OCI-LY1 (cell line): ENCODE results near the gene TMPRSS11E.
"Not testable (repeated sequence)": the region's sequence is repeated elsewhere in the genome, so short reads cannot be mapped to it uniquely, and the experiment has no call there.

Experiments
- H2AFZ ChIP-seq: fragments of 200-600 bp; sonication (generic), shearing (Covaris generic); 2 replicates; pipeline ENCODE4 v1.6.0; 2014; ENCODE audit warnings: antibody characterized with exemption, mild to moderate bottlenecking, low read length
- H3F3A ChIP-seq: fragments of 200-600 bp; sonication (generic), shearing (Covaris generic); 2 replicates; pipeline ENCODE4 v1.6.0; 2014; ENCODE audit warnings: mild to moderate bottlenecking, antibody characterized with exemption, low read length, moderate library complexity; ENCODE audit not compliant: insufficient read depth
- H3K27ac ChIP-seq: fragments of 200-600 bp; sonication (generic); 2 replicates; pipeline ENCODE4 v1.5.1; 2014; ENCODE audit warnings: low read length, mixed run types, mild to moderate bottlenecking, low read depth; ENCODE audit not compliant: poor library complexity, severe bottlenecking
- H3K27me3 ChIP-seq: fragments of 200-600 bp; sonication (generic); 2 replicates; pipeline ENCODE4 v1.6.0; 2014; ENCODE audit warnings: antibody characterized with exemption, mild to moderate bottlenecking, low read length, moderate library complexity; ENCODE audit not compliant: insufficient read depth
- H3K36me3 ChIP-seq: fragments of 200-600 bp; sonication (generic); 2 replicates; pipeline ENCODE4 v1.6.1; 2014; ENCODE audit warnings: mild to moderate bottlenecking, antibody characterized with exemption, low read length, moderate library complexity, mixed read lengths; ENCODE audit not compliant: insufficient read depth
- H3K4me1 ChIP-seq: fragments of 200-600 bp; sonication (generic); 2 replicates; pipeline ENCODE4 v1.5.1; 2014; ENCODE audit warnings: mild to moderate bottlenecking, low read length, moderate library complexity; ENCODE audit not compliant: insufficient read depth, severe bottlenecking
- H3K4me2 ChIP-seq: fragments of 200-600 bp; sonication (generic), shearing (Covaris generic); 2 replicates; pipeline ENCODE4 v1.6.1; 2014; ENCODE audit warnings: low read length
- H3K4me3 ChIP-seq: fragments of 200-600 bp; sonication (generic); 2 replicates; pipeline ENCODE4 v1.5.1; 2014; ENCODE audit warnings: low read length, low read depth, mild to moderate bottlenecking, mixed read lengths; ENCODE audit not compliant: poor library complexity, severe bottlenecking
- H3K79me2 ChIP-seq: fragments of 200-600 bp; shearing (Covaris generic); 2 replicates; pipeline ENCODE4 v1.6.1; 2016; ENCODE audit warnings: mixed run types, low read length, mixed read lengths; ENCODE audit not compliant: insufficient read depth
- H3K9ac ChIP-seq: fragments of 200-600 bp; sonication (generic), shearing (Covaris generic); 2 replicates; pipeline ENCODE4 v1.6.1; 2014; ENCODE audit warnings: mild to moderate bottlenecking, low read length, mixed read lengths
- H3K9me2 ChIP-seq: fragments of 200-600 bp; sonication (generic), shearing (Covaris generic); 2 replicates; pipeline ENCODE4 v1.6.1; 2014; ENCODE audit warnings: low read depth, mild to moderate bottlenecking, low read length, mixed read lengths
- H3K9me3 ChIP-seq: fragments of 200-600 bp; shearing (Covaris generic); 2 replicates; pipeline ENCODE4 v1.6.1; 2014; ENCODE audit warnings: low read length, mixed read lengths
- H4K20me1 ChIP-seq: fragments of 200-600 bp; sonication (generic), shearing (Covaris generic); 2 replicates; pipeline ENCODE4 v1.6.0; 2016; ENCODE audit warnings: mild to moderate bottlenecking, low read length; ENCODE audit not compliant: insufficient read depth
- EZH2 ChIP-seq: fragments of 200-600 bp; sonication (generic), shearing (Covaris generic); IDR thresholded peaks from 2 replicates; pipeline ENCODE4 v1.8.0; 2017; ENCODE audit warnings: borderline replicate concordance, mixed run types, mild to moderate bottlenecking, antibody characterized with exemption, low read length, moderate library complexity, mixed read lengths
- TF ChIP-seq, protein P1 (sequence below): fragments of 200-600 bp; sonication (generic), shearing (Covaris generic); IDR thresholded peaks from 2 replicates; pipeline ENCODE4 v1.5.1; 2017; ENCODE audit warnings: mild to moderate bottlenecking, antibody characterized with exemption, low read length, moderate library complexity, mixed read lengths

The TMPRSS11E gene

DNA sequence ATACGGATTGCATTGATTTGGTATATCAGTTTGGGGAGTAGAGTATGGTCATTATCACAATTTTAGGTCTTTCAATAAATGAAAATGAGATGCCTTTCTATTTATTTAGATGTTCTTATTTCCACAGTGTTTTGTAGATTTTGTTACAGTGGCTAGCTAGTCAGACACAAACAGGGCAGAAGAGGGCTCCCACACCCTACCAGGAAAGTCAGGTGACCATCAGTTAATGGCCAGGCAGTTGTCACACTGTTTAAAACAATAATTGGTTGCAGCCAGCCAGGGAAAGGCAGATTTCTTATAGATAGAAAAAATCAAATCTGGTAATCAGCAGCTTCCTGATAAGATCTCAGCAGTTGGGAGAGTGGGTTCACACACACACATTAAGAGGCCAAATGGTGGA, 71.6 kb downstream of the TMPRSS11E start:
- H2AFZ ChIP-seq = no peak overlapping the region
- H3K9me3 ChIP-seq = no peaks in the 10 kb centered on the region
- no peaks in the 10 kb centered on the region for H3F3A ChIP-seq
- no peaks in the 10 kb centered on the region for H3K36me3 ChIP-seq
- no peak overlapping the region for H3K9ac ChIP-seq
- no peak overlapping the region for H3K4me2 ChIP-seq
- H3K27me3 ChIP-seq = no peaks in the 10 kb centered on the region
- no peak overlapping the region for H3K27ac ChIP-seq
- H3K79me2 ChIP-seq = no peaks in the 10 kb centered on the region
- H3K4me1 ChIP-seq = no peaks in the 10 kb centered on the region
- TF ChIP-seq, protein P1, sequence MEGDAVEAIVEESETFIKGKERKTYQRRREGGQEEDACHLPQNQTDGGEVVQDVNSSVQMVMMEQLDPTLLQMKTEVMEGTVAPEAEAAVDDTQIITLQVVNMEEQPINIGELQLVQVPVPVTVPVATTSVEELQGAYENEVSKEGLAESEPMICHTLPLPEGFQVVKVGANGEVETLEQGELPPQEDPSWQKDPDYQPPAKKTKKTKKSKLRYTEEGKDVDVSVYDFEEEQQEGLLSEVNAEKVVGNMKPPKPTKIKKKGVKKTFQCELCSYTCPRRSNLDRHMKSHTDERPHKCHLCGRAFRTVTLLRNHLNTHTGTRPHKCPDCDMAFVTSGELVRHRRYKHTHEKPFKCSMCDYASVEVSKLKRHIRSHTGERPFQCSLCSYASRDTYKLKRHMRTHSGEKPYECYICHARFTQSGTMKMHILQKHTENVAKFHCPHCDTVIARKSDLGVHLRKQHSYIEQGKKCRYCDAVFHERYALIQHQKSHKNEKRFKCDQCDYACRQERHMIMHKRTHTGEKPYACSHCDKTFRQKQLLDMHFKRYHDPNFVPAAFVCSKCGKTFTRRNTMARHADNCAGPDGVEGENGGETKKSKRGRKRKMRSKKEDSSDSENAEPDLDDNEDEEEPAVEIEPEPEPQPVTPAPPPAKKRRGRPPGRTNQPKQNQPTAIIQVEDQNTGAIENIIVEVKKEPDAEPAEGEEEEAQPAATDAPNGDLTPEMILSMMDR = no peak
- no peak for TF ChIP-seq EZH2
- no peaks in the 10 kb centered on the region for H4K20me1 ChIP-seq
- H3K4me3 ChIP-seq = no peak overlapping the region
- no peaks in the 10 kb centered on the region for H3K9me2 ChIP-seq

DNA sequence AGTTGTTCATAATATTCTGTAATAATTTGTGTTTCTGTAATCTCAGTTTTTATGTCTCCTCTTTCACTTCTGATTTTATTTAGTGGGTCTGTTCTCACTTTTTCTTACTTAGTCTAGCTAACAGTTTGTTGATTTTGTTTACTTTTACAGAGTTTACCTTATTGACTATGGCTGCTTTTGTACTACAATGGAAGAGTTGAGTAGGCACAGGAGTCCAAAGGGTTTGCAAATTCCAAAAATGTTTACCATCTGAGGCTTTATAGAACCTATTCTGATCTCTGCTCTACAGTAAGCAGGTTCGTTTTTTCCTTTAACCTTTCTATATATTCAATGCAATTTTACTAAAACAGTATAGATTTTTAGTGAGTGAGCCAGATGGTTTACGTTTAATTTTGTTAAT, 73.7 kb downstream of the TMPRSS11E start:
- Histone ChIP-seq H3K27me3 (no peaks in the 10 kb centered on the region), H3K9me2 (no peaks in the 10 kb centered on the region), H3K4me2 (no peak overlapping the region), H3K36me3 (no peaks in the 10 kb centered on the region), H3F3A (no peaks in the 10 kb centered on the region), H3K4me1 (no peaks in the 10 kb centered on the region), H3K27ac (no peak overlapping the region), H3K79me2 (no peaks in the 10 kb centered on the region), H2AFZ (no peak overlapping the region), H3K9ac (no peak overlapping the region), H3K9me3 (no peaks in the 10 kb centered on the region), H3K4me3 (no peak overlapping the region), H4K20me1 (no peaks in the 10 kb centered on the region)
- no peak for TF ChIP-seq EZH2
- TF ChIP-seq, protein P1 = no peak

DNA sequence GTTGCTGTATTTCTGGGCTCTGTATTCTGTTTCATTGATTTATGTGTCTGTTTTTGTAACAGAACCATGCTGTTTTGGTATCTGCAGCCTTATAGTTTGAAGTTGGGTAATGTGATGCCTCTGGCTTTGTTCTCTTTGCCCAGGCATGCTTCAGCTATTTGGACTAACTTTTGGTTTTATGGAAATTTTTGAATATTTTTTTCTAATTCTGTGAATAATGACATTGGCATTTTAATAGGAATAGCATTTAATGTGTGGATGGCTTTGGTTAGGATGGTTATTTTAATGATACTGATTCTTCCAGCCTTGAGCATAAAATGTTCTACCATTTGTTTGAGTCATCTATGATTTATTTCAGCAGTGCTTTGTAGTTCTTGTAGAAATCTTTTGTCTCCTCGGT, 75.0 kb downstream of the TMPRSS11E start:
- H3K9me2 ChIP-seq, H3K4me1 ChIP-seq, H3K9me3 ChIP-seq, H3K27me3 ChIP-seq, H3K79me2 ChIP-seq, H2AFZ ChIP-seq, H3K9ac ChIP-seq, H4K20me1 ChIP-seq, H3K36me3 ChIP-seq, H3F3A ChIP-seq, H3K4me2 ChIP-seq, H3K27ac ChIP-seq, H3K4me3 ChIP-seq: not testable (repeated sequence)

DNA sequence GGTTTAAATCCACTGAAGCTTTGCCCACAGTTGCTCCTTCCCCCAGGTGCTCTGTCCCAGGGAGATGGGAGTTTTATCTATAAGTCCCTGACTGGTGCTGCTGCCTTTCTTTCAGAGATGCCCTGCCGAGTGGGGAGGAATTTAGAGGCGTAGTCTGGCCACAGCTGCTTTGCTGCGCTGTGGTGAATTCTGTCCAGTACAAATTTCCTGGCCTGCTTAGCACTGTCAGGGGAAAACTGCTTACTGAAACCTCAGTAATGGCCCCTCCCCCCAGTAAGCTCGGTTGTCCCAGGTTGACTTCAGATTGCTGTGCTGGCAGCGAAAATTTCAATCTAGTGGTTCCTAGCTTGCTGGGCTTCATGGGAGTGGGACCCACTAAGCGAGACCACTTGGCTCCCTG, 88.7 kb downstream of the TMPRSS11E start:
- no peaks in the 10 kb centered on the region for H4K20me1 ChIP-seq
- no peaks in the 10 kb centered on the region for H3K27me3 ChIP-seq
- H3K9me3 ChIP-seq = no peaks in the 10 kb centered on the region
- H3K4me3 ChIP-seq = no peak overlapping the region
- H3F3A ChIP-seq = no peaks in the 10 kb centered on the region
- no peak overlapping the region for H3K27ac ChIP-seq
- H3K4me2 ChIP-seq = no peak overlapping the region
- H3K4me1 ChIP-seq = no peaks in the 10 kb centered on the region
- H3K9me2 ChIP-seq = no peaks in the 10 kb centered on the region
- no peaks in the 10 kb centered on the region for H3K79me2 ChIP-seq
- no peak overlapping the region for H3K9ac ChIP-seq
- TF ChIP-seq EZH2 = no peak
- TF ChIP-seq, protein P1 = no peak
- H2AFZ ChIP-seq = no peak overlapping the region
- no peaks in the 10 kb centered on the region for H3K36me3 ChIP-seq
